Panc1 (cell line): ENCODE data around the gene TNFRSF11A. TPM values are rescaled to one million over a fixed set of nuclear protein-coding genes. Genes with fewer than 3 reads are reported as not detected.

Experiments
- ATAC-seq: fragments of 200-7000 bp; cut with Tn5 transposase; 2 replicates; pipeline ENCODE4 v1.9.1; 2020; ENCODE audit warnings: mild to moderate bottlenecking, moderate library complexity
- BruUV-seq: library from RNA; stranded (reverse); fragments of 400-500 nt; replicated peaks from 2 replicates; lab custom pipeline; 2021; lab: Mats Ljungman, UMichigan
- CTCF ChIA-PET: fragments of 300-600 bp; sonication (Branson Sonifier 250); formaldehyde crosslinking; loops from one replicate; lab custom pipeline; 2022; ENCODE audit warnings: antibody characterized with exemption; lab: Charles Lee
- POLR2A ChIA-PET: fragments of 300-600 bp; sonication (Branson Sonifier 250); formaldehyde crosslinking; loops from one replicate; lab custom pipeline; 2022; ENCODE audit warnings: antibody characterized with exemption; lab: Charles Lee
- DNase-seq: peaks from one replicate; pipeline ENCODE4 v3.0.0-alpha.2; 2010; ENCODE audit warnings: low read depth, low spot score
- H3K27ac ChIP-seq: 2 replicates; pipeline ENCODE4 v1.5.1; 2011; ENCODE audit warnings: mild to moderate bottlenecking, low read length, inconsistent platforms
- H3K27me3 ChIP-seq: fragments of 200-500 bp; sonication (Bioruptor generic); 2 replicates; pipeline ENCODE4 v1.6.0; 2014; ENCODE audit warnings: low read length, inconsistent platforms; ENCODE audit not compliant: control insufficient read depth, insufficient read depth
- H3K36me3 ChIP-seq: fragments of 200-500 bp; sonication (Bioruptor generic); 2 replicates; pipeline ENCODE4 v1.5.1; 2014; ENCODE audit warnings: inconsistent platforms, mild to moderate bottlenecking, low read length, moderate library complexity; ENCODE audit not compliant: control insufficient read depth, insufficient read depth
- H3K4me1 ChIP-seq: 2 replicates; pipeline ENCODE4 v1.5.1; 2011; ENCODE audit warnings: inconsistent platforms, mild to moderate bottlenecking, low read length, moderate library complexity; ENCODE audit not compliant: control insufficient read depth, insufficient read depth
- H3K4me3 ChIP-seq, 2 experiments: 2 replicates each; pipeline ENCODE4 v1.5.1; 2011 to 2012; ENCODE audit warnings: low read depth in 2 of 2, low read length in 2 of 2, mild to moderate bottlenecking in 2 of 2, inconsistent platforms in 1 of 2, moderate library complexity in 1 of 2
- H3K9me3 ChIP-seq: fragments of 200-500 bp; sonication (Bioruptor generic); 2 replicates; pipeline ENCODE4 v1.5.1; 2014; ENCODE audit warnings: low read depth, mild to moderate bottlenecking, inconsistent platforms, low read length, moderate library complexity; ENCODE audit not compliant: control insufficient read depth, insufficient read depth
- CTCF ChIP-seq: fragments of 450-650 bp; IDR thresholded peaks from 2 replicates; pipeline ENCODE4 v1.5.1; 2017; ENCODE audit warnings: mild to moderate bottlenecking
- POLR2AphosphoS5 ChIP-seq: IDR thresholded peaks from 2 replicates; pipeline ENCODE4 v1.6.1; 2012; ENCODE audit warnings: mild to moderate bottlenecking, low read depth, low read length, moderate library complexity
- REST ChIP-seq, 2 experiments: IDR thresholded peaks; 2 replicates each; pipeline ENCODE4 v1.6.1; 2011 to 2012; ENCODE audit warnings: low read depth in 2 of 2, control low read depth in 1 of 2, low read length in 1 of 2, mild to moderate bottlenecking in 1 of 2, moderate library complexity in 1 of 2; ENCODE audit not compliant: insufficient read depth in 1 of 2
- SIN3A ChIP-seq: IDR thresholded peaks from 2 replicates; pipeline ENCODE4 v1.6.1; 2012; ENCODE audit warnings: low read depth, mild to moderate bottlenecking, low read length, moderate library complexity, borderline replicate concordance; ENCODE audit not compliant: insufficient read depth
- TCF7L2 ChIP-seq: IDR thresholded peaks from 2 replicates; pipeline ENCODE4 v1.6.1; 2011; ENCODE audit warnings: mild to moderate bottlenecking, low read depth, low read length, inconsistent platforms
- in situ Hi-C: cut with HindIII; loops from 2 replicates; pipeline ENCODE4 v1.10.0; 2016; ENCODE audit warnings: low sequenced_read_pairs, low pct_unique_long_range_greater_than_20kb
- intact Hi-C: fragments of 100-400 bp; cut with micrococcal nuclease; formaldehyde crosslinking; loops from one replicate; pipeline ENCODE4 v1.10.0; 2022; ENCODE audit not compliant: unreplicated experiment
- total RNA-seq: library from RNA; stranded (reverse); gene quantifications from one replicate; pipeline ENCODE4 v1.2.1, GENCODE V29; 2021; ENCODE audit not compliant: unreplicated experiment

The TNFRSF11A gene
- total RNA-seq, 1 experiment from 2014 or later, result 14.1 TPM

- no TSS peak for BruUV-seq
- Histone ChIP-seq H3K4me3 (no peak overlapping the region), H3K4me1 (no peaks in the 10 kb centered on the region), H3K9me3 (no peaks in the 10 kb centered on the region), H3K27ac (no peak overlapping the region), H3K27me3 (no peaks in the 10 kb centered on the region), H3K36me3 (no peaks in the 10 kb centered on the region)
- ATAC-seq (no peak), DNase-seq (no peak)
- no peak for TF ChIP-seq POLR2AphosphoS5
- CTCF ChIA-PET, result no interaction called here
- in situ Hi-C loops, result no loop called here
- POLR2A ChIA-PET, result no interaction called here
- intact Hi-C loops, result no loop called here
These were observed 39.4 kb downstream of the TNFRSF11A start for GRCh38 chr18:62364558-62364957.

- intact Hi-C loops, result no loop called here
- POLR2A ChIA-PET, result no interaction called here
- Histone ChIP-seq H3K36me3 (no peaks in the 10 kb centered on the region), H3K4me3 (no peak overlapping the region), H3K27me3 (no peaks in the 10 kb centered on the region), H3K9me3 (no peaks in the 10 kb centered on the region), H3K27ac (no peak overlapping the region), H3K4me1 (no peaks in the 10 kb centered on the region)
- BruUV-seq, result no TSS peak
- in situ Hi-C loops, result no loop called here
- no peak for TF ChIP-seq POLR2AphosphoS5
- TF ChIP-seq REST (IDR thresholded peaks at IDR 0.05; ENCODE audit: insufficient read depth in 1 of 2, low read depth in 2 of 2, low read length in 1 of 2), result no peak
- no peak for TF ChIP-seq SIN3A
- TF ChIP-seq CTCF, result no peak
- TF ChIP-seq TCF7L2, result no peak
- CTCF ChIA-PET, result no interaction called here
- ATAC-seq (no peak), DNase-seq (no peak)
These were observed 40.3 kb downstream of the TNFRSF11A start for GRCh38 chr18:62365420-62365819.

- ATAC-seq, result no peak
- no peaks in the 10 kb centered on the region for H3K4me1 ChIP-seq
- no peak for DNase-seq
- no peak for TF ChIP-seq REST (IDR thresholded peaks at IDR 0.05; ENCODE audit: insufficient read depth in 1 of 2, low read depth in 2 of 2, low read length in 1 of 2)
- TF ChIP-seq POLR2AphosphoS5, result no peak
- TF ChIP-seq CTCF, result no peak
- no peak for TF ChIP-seq SIN3A
- TF ChIP-seq TCF7L2, result no peak
- no peaks in the 10 kb centered on the region for H3K9me3 ChIP-seq
- BruUV-seq, result no TSS peak
- H3K4me3 ChIP-seq, result no peak overlapping the region
- intact Hi-C loops (no loop called here), in situ Hi-C loops (no loop called here)
- no peaks in the 10 kb centered on the region for H3K36me3 ChIP-seq
- no peaks in the 10 kb centered on the region for H3K27me3 ChIP-seq
- CTCF ChIA-PET, result no interaction called here
- no peak overlapping the region for H3K27ac ChIP-seq
- POLR2A ChIA-PET, result no interaction called here
These were observed 41.9 kb downstream of the TNFRSF11A start for GRCh38 chr18:62366992-62367391.
